ENCODE data around the gene SLC25A25.
A peak's percentile ranks its signal among the peaks of the same experiment; 100 is the strongest.
"Not testable (repeated sequence)": the region's sequence is repeated elsewhere in the genome, so short reads cannot be mapped to it uniquely, and the experiment has no call there.

The SLC25A25 gene

GRCh38 chr9:128067645-128068385 lies at the start of gene SLC25A25:
TSS of gene SLC25A25 (plus strand) at chr9:128068232. CDS start at chr9:128068320, 88 bp downstream.
- DNase-seq = peak; percentile 99

DNA sequence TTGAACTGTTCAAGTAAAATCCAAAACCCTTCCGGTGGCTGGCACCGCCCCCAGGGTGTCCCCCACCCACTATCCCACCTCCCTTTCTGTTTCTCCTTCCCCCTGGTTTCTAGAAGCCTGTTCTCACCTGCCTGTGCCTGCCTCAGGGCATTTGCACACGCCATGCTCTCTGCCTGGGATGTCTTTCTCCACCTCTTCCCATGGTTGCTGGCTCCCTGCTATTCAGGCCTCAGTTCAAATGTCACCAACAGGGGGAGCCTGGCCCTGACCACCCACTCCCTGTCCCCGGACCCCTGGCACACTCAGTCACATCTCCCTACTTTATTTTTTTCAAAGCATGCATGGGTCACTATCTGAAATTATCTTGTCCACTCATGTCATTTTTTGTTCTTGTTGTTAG lies 47.3 kb upstream of the SLC25A25 start:
- DNase-seq = no peak

DNA sequence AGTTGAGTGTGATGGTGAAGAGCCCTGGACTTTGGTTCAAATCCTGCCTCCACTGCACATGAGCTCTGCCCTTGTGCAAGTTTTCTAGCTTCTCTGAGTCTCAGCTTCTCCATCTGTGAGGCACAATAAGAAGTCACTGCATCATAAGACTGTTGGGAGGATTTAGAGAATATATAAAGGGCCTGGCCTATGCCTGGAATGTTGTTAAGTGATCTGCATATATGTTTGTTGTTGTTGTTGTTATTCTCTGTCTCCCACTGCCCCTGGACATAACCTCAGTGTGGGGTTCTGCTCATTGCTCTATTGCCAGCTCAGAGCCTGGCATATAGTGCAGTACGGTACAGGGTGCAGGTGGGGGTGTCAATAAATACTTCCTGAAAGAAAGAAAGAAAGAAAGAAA lies 46.9 kb upstream of the SLC25A25 start:
- no peak for DNase-seq

DNA sequence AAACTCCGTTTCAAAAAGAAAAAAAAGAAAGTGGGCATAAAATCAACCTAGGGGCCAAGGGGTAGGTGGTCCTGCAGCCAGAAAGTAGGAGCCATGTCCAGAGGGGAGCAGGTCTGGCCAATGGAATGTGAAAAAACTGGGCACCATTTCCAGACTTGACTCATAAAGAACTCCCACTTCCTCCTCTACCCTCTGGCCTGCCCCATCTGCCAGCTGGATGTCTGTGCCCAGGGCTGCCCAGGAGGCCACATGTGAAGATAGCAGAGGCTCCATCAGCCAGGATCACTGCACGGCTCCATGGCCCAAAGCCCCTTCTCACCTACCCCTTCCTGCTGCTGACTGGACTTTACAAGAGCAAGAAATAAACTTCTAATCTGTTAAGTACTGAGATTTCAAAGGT lies 45.1 kb upstream of the SLC25A25 start:
- DNase-seq = no peak

DNA sequence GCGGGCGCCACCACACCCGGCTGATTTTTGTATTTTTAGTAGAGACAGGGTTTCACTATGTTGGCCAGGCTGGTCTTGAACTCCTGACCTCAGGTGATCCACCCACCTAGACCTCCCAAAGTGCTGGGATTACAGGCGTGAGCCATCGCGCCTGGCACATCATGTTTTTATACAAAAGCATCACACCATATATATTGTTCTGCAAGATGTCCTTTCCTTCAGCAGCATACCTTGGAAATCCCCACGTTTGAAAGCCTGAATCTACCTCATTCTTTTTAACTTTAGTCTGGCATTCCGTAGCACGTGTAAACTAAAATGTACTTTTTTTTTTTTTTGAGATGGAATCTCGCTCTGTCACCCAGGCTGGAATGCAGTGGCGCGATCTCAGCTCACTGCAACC lies 44.4 kb upstream of the SLC25A25 start:
- not testable (repeated sequence) for DNase-seq

GRCh38 chr9:128024761-128025308 lies 43.2 kb upstream of the SLC25A25 start:
- no peak for DNase-seq

DNA sequence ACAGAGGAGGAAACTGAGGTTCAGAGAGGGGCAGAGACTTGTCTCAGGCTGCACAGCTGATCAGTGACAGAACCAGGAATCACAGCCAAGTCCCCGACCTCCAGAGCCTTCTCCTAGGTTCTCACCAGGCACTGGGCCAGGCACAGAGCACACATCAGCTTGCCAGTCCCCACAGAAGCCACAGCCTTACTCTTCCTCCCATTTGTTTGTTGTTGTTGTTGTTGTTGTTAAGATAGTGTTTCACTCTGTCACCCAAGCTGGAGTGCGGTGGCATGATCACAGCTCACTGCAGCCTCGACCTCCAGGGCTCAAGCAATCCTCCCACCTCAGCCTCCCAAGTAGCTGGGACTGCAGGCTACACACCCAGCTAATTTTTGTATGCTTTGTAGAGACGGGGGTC lies 42.3 kb upstream of the SLC25A25 start:
- DNase-seq = no peak

GRCh38 chr9:128026255-128026772 lies 41.7 kb upstream of the SLC25A25 start:
- DNase-seq = peak; percentile 39

GRCh38 chr9:128026773-128027541 lies 41.1 kb upstream of the SLC25A25 start:
- DNase-seq = no peak

GRCh38 chr9:128027705-128028104 lies 40.3 kb upstream of the SLC25A25 start:
- no peak for DNase-seq

DNA sequence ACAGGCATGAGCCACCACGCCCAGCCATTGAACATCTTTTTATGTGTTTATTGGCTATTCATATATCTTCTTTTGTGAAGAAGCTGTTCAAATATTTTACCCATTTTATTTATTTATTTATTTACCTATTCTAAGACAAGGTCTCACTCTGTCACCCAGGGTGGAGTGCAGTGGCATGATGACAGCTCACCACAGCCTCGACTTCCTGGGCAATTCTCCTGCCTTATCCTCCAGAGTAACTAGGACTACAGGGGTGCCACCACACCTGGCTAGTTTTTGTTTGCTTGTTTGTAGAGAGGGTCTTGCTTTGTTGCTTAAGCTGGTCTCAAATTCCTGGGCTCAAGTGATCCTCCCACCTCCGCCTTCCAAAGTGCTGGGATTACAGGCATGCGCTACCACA lies 34.4 kb upstream of the SLC25A25 start:
- DNase-seq = no peak

DNA sequence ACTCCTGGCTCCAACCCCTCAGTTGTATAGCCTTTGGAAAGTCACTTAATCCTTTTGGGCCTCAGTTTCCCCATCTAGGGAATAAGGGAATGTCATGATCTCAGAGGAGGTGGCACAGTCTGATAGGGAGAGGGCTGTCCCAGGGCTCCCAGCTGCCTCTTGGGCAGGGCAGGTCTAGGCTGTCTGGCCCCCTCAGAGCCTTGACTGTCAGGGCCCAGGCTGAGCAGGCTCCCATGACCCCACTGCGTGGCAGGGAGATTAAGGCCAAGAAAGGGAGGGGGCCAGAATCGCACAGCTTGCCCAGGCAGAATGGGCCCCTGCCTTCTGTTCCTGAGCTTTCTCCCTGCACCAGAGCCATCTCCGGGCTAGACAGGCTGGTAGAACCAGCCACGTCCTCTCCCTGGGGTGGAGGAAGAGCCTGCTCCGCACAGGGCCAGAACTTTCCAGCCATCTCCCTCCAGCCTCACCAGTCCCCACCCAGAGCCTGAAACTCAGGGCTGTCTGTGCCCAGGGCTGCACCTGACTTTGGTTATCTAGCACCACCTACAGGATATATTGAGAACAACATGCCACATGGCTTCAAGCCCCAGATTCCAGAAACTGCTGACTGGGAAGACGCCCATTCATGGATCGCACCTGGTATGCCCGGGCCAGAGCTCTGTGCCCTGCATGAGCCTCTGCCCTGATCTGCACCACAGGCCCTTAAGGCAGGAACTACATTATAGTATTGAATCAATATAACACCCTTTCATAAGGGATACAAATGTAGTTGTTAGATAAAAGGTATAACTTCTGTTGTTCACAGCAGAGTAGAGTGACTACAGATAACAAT lies 33.0 kb upstream of the SLC25A25 start:
- peak; percentile 86 for DNase-seq

GRCh38 chr9:128036522-128036921 lies 31.5 kb upstream of the SLC25A25 start:
- not testable (repeated sequence) for DNase-seq

DNA sequence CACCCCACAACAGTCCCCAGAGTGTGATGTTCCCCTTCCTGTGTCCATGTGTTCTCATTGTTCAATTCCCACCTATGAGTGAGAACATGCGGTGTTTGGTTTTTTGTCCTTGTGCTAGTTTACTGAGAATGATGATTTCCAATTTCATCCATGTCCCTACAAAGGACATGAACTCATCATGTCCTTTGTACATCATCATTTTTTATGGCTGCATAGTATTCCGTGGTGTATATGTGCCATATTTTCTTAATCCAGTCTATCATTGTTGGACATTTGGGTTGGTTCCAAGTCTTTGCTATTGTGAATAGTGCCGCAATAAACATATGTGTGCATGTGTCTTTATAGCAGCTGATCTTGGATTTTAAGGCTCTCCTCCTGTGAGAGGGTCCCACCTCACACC lies 27.2 kb upstream of the SLC25A25 start:
- not testable (repeated sequence) for DNase-seq

DNA sequence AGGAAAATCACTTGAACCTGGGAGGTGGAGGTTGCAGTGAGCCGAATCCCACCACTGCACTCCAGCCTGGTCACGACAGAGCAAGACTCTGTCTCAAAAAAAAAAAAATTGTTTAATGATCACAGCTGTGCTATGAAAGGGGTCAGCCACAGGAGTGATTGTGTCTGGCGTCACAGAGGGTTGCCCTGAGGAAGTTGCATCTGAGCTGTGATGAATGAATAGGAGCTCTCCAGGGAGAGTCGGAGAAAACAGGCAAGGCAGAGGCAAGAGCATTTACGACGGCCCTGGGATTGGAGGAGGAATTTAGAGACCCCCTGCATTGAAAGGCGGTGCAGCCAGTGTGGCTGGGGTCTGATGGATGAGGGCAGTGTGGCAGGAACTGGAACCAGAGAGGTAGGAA lies 26.0 kb upstream of the SLC25A25 start:
- DNase-seq = no peak

DNA sequence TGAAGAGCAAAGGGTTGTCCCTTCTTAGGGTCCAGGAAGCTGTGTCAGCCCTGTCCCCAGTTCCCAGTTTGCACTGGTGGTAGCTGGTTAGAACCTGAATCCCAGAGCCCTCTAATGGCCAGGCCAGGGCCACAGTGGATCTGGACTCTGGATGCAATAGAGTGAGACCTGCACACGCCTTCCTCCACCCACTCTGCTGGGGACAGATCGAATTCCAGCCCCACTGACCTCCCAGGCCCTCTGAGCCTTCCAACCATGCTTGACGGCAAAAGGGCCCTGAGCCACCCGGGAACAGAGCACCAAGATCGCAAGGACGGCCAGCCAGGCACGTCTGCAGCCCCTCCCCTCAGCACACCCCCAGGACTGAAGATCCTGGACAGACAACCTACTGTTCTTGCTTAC lies 24.6 kb upstream of the SLC25A25 start:
- DNase-seq = no peak

DNA sequence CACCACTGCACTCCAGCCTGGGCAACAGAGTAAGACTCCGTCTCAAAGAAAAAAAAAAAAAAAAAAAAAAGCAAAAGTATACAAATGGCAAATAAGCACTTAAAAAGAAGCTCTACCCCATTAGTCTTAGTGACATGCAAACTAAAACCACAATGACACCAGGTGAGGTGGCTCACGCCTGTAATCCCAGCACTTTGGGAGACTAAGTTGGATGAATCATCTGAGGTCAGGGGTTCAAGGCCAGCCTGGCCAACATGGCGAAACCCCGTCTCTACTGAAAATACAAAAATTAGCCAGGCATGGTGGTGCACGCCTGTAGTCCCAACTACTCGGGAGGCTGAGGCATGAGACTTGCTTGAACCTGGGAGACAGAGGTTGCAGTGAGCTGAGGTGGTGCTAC lies 22.6 kb upstream of the SLC25A25 start:
- DNase-seq = not testable (repeated sequence)

DNA sequence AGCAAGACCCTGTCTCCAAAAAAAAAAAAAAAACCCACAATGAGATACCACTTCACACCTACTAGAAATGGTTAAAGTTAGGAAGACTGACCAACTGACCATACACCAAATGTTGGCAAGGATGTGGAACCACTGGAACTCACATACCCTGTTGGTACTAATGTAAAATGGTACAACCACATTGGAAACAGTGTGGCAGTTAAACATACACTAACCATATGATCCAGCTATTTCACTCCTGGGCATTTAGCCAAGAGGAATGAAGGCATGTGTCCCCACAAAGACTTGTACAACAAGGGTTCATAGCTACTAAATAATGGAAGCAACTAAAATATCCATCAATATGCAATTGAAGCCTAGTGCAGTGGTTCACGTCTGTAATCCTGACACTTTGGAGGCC lies 22.2 kb upstream of the SLC25A25 start:
- peak; percentile 53 for DNase-seq

- DNase-seq = no peak
Observed at GRCh38 chr9:128047231-128047630, 20.8 kb upstream of the SLC25A25 start.

DNA sequence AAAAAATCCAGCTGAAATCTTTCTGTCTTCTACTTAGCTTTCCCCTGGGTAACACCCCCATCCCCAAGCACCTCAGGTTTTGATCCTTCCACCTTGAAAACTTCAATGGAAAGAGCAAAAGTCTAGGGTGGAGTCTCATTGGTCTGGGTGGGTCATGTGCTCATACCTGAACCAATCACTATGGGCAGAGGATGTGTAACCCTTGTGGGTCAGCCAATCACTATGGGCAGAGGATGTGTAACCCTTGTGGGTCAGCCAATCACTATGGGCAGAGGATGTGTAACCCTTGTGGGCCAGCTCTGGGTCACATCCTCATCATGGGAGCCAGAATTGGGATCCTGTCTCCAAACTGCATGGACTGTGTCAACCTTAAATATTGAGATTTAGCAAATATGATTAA lies 19.4 kb upstream of the SLC25A25 start:
- DNase-seq = no peak

DNA sequence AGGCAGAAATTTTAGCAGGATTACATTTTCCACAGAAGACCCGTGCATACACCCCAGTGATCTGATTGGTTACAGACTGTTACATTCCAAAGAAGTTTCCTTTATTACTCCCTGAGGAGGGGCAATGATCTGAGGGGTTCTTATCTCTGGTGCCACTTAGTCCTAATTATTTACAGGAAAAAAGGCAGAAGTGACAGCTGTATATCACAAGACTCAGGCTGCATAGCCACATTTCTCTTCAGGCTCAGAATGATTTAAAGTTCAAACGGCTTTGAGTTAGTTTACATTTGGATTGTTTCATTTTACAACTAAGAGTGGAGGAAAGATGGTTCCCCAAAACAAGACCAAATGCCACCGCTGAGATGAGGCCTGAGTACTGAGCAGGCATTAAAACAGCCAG lies 18.2 kb upstream of the SLC25A25 start:
- no peak for DNase-seq

DNA sequence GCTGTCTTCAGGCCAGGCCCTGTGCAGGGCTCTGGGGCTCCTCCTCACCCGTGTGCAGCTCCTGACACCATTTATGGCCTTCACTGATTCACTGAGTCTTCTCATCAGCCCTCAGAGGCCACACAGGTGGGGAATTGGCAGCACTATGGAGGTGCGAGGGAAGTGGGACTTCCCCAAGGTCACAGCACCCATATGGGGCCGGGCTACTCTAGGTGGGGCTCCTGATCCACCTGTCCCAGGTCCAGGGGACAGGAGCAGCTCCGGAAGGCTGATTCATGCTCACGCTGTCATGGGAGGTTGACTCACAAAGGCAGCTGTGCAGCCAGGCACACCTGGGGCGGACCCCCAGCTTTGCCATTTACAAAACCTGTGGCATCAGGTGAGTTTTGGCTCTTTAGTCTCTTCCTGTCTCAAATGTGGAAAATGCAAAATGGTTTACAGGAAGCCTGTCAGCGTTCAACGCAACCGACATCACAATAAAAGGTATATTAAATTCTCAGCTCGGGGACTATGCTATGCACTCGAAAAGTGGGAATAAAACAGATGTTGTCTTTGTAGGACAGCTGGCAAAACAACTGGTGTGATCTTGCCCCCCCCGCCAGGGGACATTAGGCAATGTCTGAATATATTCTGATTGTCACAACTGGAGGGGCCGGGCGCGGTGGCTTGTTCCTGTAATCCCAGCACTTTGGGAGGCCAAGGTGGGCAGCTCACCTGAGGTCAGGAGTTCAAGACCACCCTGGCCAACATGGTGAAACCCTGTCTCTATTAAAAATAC lies 15.9 kb upstream of the SLC25A25 start:
- DNase-seq = no peak

Data from hematopoietic multipotent progenitor cell treated with erythropoietin and hydrocortisone succinate and interleukin-3 and kit ligand, for 8 days (in vitro differentiated cells).